GM19468 (cell line): ENCODE results near the gene PTPN11.
"Not testable (repeated sequence)": the region's sequence is repeated elsewhere in the genome, so short reads cannot be mapped to it uniquely, and the experiment has no call there.

Experiments used
- ATAC-seq: cut with Tn5 transposase; IDR thresholded peaks from one replicate; pipeline ENCODE4 v1.9.1; 2021; ENCODE audit warnings: mild to moderate bottlenecking, moderate library complexity, moderate number of reproducible peaks; ENCODE audit not compliant: unreplicated experiment; ENCODE audit errors: extremely low read depth

The PTPN11 gene

DNA sequence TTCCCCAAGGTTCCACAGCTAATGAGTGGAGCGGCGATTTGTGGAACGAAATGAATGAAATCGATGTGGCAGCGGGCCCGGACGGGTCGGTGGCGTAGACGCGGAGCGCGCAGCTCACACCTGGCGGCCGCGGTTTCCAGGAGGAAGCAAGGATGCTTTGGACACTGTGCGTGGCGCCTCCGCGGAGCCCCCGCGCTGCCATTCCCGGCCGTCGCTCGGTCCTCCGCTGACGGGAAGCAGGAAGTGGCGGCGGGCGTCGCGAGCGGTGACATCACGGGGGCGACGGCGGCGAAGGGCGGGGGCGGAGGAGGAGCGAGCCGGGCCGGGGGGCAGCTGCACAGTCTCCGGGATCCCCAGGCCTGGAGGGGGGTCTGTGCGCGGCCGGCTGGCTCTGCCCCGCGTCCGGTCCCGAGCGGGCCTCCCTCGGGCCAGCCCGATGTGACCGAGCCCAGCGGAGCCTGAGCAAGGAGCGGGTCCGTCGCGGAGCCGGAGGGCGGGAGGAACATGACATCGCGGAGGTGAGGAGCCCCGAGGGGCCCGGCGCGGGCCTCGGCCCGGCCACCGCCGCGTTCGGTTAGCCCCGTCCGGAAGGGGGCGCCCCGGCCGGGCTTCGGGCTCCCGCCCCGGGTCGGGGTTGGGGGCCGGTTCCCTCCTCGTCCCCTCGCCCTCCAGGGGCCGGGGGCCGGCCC is at the start of gene PTPN11:
Gene PTPN11 (plus strand): TSS at position 340 of the 689 bp plus-strand sequence. CDS start 165 bp downstream, at position 505.
- peak; percentile 46 for ATAC-seq

GRCh38 chr12:112370199-112370598 is 48.5 kb upstream of the PTPN11 start:
- no peak for ATAC-seq

- no peak for ATAC-seq
Measured at GRCh38 chr12:112370868-112371510, 47.8 kb upstream of the PTPN11 start.

DNA sequence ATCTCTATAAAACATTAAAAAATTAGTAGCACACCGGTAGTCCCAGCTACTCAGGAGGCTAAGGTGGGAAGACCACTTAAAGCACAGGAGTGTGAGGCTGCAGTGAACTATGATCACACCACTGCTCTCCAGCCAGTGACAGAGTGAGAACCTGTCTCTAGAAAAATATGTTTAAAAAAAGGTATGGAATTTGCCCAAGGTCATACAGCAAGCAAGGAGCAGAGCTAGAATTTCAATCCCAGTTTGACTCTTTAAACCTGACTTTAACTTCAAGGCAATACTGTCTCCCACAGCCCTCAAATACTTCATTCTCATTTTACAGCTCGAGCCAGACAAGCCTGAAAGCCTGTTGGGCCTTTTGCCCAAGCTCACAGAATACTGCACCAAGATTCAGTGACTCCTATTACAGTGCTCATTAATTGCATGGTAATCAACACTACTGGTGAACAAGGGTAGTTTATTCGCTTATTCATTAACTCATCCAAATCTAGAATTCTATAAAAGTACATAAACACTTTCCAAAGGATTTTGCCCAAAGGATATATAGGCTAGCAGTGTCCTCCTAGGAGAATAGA is 44.5 kb upstream of the PTPN11 start:
- no peak for ATAC-seq

DNA sequence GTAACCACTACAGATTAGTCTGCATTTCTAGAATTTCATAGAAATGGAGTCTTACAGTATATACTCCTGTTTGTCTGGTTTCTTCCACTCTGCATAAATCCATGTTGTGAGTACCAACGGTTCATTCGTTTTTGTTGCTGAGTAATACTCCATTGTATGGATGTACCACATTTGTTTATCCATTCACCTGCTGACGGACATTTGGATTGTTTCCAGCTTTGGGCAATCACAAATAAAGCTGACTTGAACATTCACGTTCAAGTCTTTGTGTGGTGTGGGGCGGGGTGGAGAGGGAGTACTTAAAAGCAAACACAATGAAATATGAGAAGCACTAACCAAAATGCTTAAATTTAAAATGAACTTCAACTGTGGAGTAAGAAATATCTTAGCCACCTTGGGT is 43.6 kb upstream of the PTPN11 start:
- ATAC-seq, result no peak

- ATAC-seq, result no peak
Measured at GRCh38 chr12:112380663-112381405, 37.9 kb upstream of the PTPN11 start.

DNA sequence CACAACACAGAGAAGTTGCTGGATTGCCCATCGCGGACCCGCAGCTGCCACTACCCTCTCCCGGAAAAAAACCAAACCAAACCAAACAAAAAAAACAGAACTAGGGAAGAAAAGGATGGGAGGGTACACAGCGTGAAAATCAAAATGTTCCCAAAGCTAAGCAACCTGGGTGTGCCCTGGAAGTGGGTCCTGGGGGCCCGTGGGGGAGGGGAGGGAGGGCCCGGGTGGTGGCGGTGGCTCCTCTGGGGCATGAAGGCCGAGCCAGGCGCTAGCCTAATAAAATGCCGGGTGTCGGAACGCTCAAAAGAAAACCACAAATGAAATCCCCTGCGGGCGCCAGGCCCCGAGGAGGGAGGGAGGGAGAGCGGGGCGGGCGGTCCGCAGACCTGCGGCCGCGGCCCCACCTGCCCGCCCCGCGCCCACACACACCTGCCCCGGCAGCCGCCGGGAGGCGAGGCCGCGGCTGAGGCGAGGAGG is 37.3 kb upstream of the PTPN11 start:
- ATAC-seq, result no peak

DNA sequence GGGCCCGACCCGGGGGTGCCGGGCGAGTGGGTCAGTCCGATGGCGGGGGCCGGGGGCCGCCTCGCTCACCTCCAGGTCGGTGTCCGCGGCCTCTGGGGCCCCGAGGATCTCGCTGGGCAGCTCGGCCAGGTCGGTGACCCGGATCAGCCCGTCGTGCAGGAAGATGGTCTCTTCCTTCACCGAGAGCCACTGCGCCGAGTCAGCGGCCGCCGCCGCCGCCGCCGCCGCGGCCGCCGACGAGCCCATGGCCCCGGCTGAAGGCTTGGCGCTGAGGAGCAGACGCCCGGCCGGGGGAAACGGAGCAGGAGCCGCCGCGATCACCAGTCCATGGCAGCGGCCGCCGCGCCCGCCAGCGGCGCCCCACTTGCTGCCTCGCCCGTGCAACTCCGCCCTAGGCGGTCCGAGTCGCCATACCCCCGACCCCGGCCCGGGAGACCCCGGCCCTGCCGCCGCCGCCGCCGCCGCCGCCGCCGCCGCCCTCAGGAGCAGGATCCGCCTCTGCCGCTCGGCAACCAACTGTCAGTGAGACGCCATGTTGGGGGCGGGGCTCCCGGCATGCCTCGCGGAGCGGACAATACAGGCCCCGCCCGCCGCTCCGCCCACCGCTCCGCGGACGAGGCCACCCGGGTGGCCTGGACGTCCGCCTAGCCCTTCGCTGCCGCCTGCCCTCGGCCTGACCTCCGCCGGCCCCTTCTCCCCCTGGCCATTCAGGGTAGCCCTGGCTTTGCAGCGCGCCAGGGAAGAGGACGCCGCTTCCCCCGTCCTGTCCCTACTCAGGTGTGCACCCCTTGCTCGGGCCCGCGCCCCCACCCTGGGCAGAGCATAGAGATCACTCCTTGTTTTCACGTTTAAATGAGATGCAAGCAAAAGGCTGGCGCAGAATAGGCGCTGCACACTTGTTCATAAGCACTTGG is 36.6 kb upstream of the PTPN11 start, which contains the start of gene HECTD4:
Gene HECTD4 (minus strand): TSS at position 549 of the 914 bp plus-strand sequence. CDS start 303 bp downstream, at position 246.
- peak; percentile 74 for ATAC-seq

- ATAC-seq, result no peak
Measured at GRCh38 chr12:112382866-112383265, 35.9 kb upstream of the PTPN11 start.

- no peak for ATAC-seq
Measured at GRCh38 chr12:112386726-112387125, 32.0 kb upstream of the PTPN11 start.

- no peak for ATAC-seq
Measured at GRCh38 chr12:112389228-112389627, 29.5 kb upstream of the PTPN11 start.

GRCh38 chr12:112389922-112390654 is 28.7 kb upstream of the PTPN11 start:
- not testable (repeated sequence) for ATAC-seq

DNA sequence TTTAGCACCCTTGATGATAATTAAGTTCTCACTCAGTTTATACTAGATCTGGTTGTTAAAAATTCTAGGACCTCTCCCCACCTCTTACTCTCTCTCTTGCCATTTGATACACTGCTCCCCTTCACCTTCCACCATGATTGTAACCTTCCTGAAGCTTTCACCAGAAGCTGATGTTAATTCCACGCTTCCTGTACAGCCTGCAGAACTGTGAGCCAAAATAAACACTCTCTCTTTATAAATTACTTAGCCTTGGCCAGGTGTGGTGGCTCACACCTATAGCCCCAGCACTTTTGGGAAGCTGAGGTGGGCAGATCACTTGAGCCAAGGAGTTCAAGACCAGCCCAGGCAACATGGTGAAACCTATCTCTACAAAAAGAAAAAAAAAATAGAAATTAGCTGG is 25.4 kb upstream of the PTPN11 start:
- no peak for ATAC-seq

DNA sequence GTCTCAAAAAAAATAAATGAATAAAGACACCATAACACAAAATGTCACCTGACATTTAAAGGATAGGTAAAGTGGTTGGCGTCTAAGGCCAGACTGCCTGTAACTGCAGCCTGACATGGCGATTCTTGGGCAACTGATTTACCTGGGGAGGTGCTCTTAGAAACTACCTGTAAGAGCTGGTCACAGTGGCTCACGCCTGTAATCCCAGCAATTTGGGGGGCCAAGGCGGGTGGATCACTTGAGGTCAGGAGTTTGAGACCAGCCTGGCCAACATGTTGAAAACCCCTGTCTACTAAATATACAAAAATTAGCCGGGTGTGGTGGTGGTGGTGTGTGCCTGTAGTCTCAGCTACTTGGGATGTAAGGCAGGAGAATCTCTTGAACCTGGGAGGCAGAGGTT is 17.7 kb upstream of the PTPN11 start:
- ATAC-seq, result no peak

DNA sequence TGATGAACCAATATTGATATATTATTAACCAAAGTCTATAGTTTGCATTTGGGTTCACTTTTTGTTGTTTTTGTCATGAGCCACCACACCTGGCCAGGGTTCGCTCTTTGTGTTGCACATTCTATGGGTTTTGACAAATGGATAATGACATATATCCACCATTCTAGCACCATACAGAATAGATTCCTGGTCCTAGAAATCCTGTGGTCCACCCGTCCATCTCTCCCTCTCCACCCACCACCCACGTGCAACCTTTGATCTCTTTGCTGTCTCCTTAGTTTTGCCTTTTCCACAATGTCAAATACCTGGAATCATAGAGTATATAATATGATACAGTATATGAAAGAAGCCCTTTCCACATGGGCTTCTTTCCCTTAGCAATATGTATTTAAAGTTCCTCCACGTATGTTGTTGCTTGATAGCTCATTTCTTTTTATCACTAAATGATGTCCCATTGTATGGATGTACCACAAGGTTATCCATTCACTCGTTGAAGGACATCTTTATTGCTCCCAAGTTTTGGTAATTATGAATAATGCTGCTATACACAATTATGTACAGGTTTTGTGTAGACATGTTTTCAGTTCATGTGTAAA is 16.7 kb upstream of the PTPN11 start:
- ATAC-seq, result no peak

- ATAC-seq, result no peak
Measured at GRCh38 chr12:112406519-112407488, 11.9 kb upstream of the PTPN11 start.

GRCh38 chr12:112407683-112408082 is 11.1 kb upstream of the PTPN11 start:
- ATAC-seq, result not testable (repeated sequence)
